HG02852 (cell line): ENCODE measurements around the gene TMEM256.

ENCODE experiments used
- ATAC-seq: cut with Tn5 transposase; IDR thresholded peaks from one replicate; pipeline ENCODE4 v1.9.1; 2021; ENCODE audit warnings: mild to moderate bottlenecking, moderate library complexity; ENCODE audit not compliant: unreplicated experiment

TMEM256 gene

GRCh38 chr17:7403977-7404736 lies at the start of gene TMEM256:
Gene TMEM256 (minus strand): TSS chr17:7404097. CDS start chr17:7404084, 13 bp downstream.
- peak; percentile 93 for ATAC-seq

GRCh38 chr17:7448461-7448860 lies 44.6 kb upstream of the TMEM256 start:
- no peak for ATAC-seq

- no peak for ATAC-seq
Measured at GRCh38 chr17:7445619-7445968, 41.7 kb upstream of the TMEM256 start.

- ATAC-seq: no peak
Measured at GRCh38 chr17:7444682-7445618, 41.1 kb upstream of the TMEM256 start, which contains the start of gene CHRNB1. Gene CHRNB1 (plus strand): TSS chr17:7445061. CDS start chr17:7445128, 67 bp downstream.

- no peak for ATAC-seq
Measured at GRCh38 chr17:7443499-7444485, 39.9 kb upstream of the TMEM256 start.

- no peak for ATAC-seq
Measured at GRCh38 chr17:7442142-7442541, 38.2 kb upstream of the TMEM256 start.

GRCh38 chr17:7441266-7441665 lies 37.4 kb upstream of the TMEM256 start:
- ATAC-seq: no peak

- ATAC-seq: no peak
Measured at GRCh38 chr17:7440834-7441195, 36.9 kb upstream of the TMEM256 start.

- ATAC-seq: no peak
Measured at GRCh38 chr17:7440113-7440833, 36.4 kb upstream of the TMEM256 start.

- no peak for ATAC-seq
Measured at GRCh38 chr17:7439462-7440112, 35.7 kb upstream of the TMEM256 start, which contains the start of gene FGF11. Gene FGF11 (plus strand): TSS chr17:7439512. CDS start chr17:7439621, 109 bp downstream.

GRCh38 chr17:7438656-7439460 lies 35.0 kb upstream of the TMEM256 start:
- no peak for ATAC-seq

- ATAC-seq: no peak
Measured at GRCh38 chr17:7437950-7438614, 34.2 kb upstream of the TMEM256 start.

GRCh38 chr17:7437369-7437863 lies 33.5 kb upstream of the TMEM256 start:
- ATAC-seq: no peak

- no peak for ATAC-seq
Measured at GRCh38 chr17:7436556-7437368, 32.9 kb upstream of the TMEM256 start.

GRCh38 chr17:7435676-7436555 lies 32.0 kb upstream of the TMEM256 start:
- ATAC-seq: peak; percentile 19

GRCh38 chr17:7432296-7432695 lies 28.4 kb upstream of the TMEM256 start:
- ATAC-seq: no peak
